HepG2 (cell line): ENCODE measurements around the gene MRPS11. TPM values are rescaled to one million over a fixed set of nuclear protein-coding genes. Genes with fewer than 3 reads are reported as not detected.

Source experiments
- AGO2 ChIP-seq: fragments of 200-400 bp; formaldehyde crosslinking; optimal IDR thresholded peaks from 2 replicates; pipeline ENCODE3; 2017; ENCODE audit warnings: mild to moderate bottlenecking, low read depth, low read length, moderate library complexity
- ATRX ChIP-seq: sonication (generic); formaldehyde crosslinking; IDR thresholded peaks from 2 replicates; pipeline ENCODE4 v1.4.0; 2020; ENCODE audit warnings: missing genetic modification reagents, borderline replicate concordance
- CHCHD3 ChIP-seq: sonication (generic); formaldehyde crosslinking; IDR thresholded peaks from 2 replicates; pipeline ENCODE4 v1.8.0; 2022; ENCODE audit warnings: mild to moderate bottlenecking, missing genetic modification reagents, moderate library complexity
- CHD4 ChIP-seq: fragments of 200-600 bp; sonication (generic); IDR thresholded peaks from 2 replicates; pipeline ENCODE4 v1.7.0; 2017; ENCODE audit warnings: mild to moderate bottlenecking, low read length, borderline replicate concordance
- FOXO1 ChIP-seq: sonication (generic); formaldehyde crosslinking; IDR thresholded peaks from 2 replicates; pipeline ENCODE4 v1.4.0; 2020; ENCODE audit warnings: missing genetic modification reagents
- GATAD2A ChIP-seq: IDR thresholded peaks from 2 replicates; pipeline ENCODE4 v1.6.1; 2016
- GFI1 ChIP-seq: sonication (generic); formaldehyde crosslinking; IDR thresholded peaks from 2 replicates; pipeline ENCODE4 v1.5.0; 2020; ENCODE audit warnings: missing genetic modification reagents, mild to moderate bottlenecking, borderline replicate concordance
- HOXD1 ChIP-seq: sonication (generic); formaldehyde crosslinking; IDR thresholded peaks from 2 replicates; pipeline ENCODE4 v1.5.0; 2020; ENCODE audit warnings: missing genetic modification reagents
- MAFF ChIP-seq: IDR thresholded peaks from 2 replicates; pipeline ENCODE4 v1.6.1; 2011; ENCODE audit warnings: low read depth, low read length, improper control_type of control experiment
- MBNL3 ChIP-seq: fragments of 250-450 bp; sonication (Bioruptor Pico); conservative IDR thresholded peaks from 2 replicates; pipeline ENCODE4 v1.8.0; 2022; ENCODE audit warnings: mild to moderate bottlenecking, inconsistent platforms
- NFRKB ChIP-seq: fragments of 450-650 bp; IDR thresholded peaks from 2 replicates; pipeline ENCODE4 v1.6.1; 2017
- PHF20 ChIP-seq: sonication (generic); formaldehyde crosslinking; IDR thresholded peaks from 2 replicates; pipeline ENCODE4 v1.5.0; 2020; ENCODE audit warnings: mild to moderate bottlenecking, missing genetic modification reagents
- SMYD3 ChIP-seq: sonication (generic); formaldehyde crosslinking; IDR thresholded peaks from 2 replicates; pipeline ENCODE4 v1.8.1; 2023; ENCODE audit warnings: mild to moderate bottlenecking, missing genetic modification reagents
- ZBTB7B ChIP-seq: sonication (generic); formaldehyde crosslinking; IDR thresholded peaks from 2 replicates; pipeline ENCODE4 v1.4.0; 2020; ENCODE audit warnings: missing genetic modification reagents
- ZFP1 ChIP-seq: IDR thresholded peaks from 2 replicates; pipeline ENCODE4 v1.6.1; 2016
- ZFYVE20 ChIP-seq: sonication (generic); formaldehyde crosslinking; IDR thresholded peaks from 2 replicates; pipeline ENCODE4 v1.8.0; 2023; ENCODE audit warnings: low read depth, mild to moderate bottlenecking, moderate library complexity, missing genetic modification reagents, borderline replicate concordance
- ZNF180 ChIP-seq: sonication (generic); formaldehyde crosslinking; IDR thresholded peaks from 2 replicates; pipeline ENCODE4 v1.4.0; 2020; ENCODE audit warnings: low read depth, missing genetic modification reagents, borderline replicate concordance
- ZNF253 ChIP-seq: sonication (generic); formaldehyde crosslinking; IDR thresholded peaks from 2 replicates; pipeline ENCODE4 v1.8.0; 2022; ENCODE audit warnings: mild to moderate bottlenecking, missing genetic modification reagents, borderline replicate concordance
- ZNF33B ChIP-seq: sonication (generic); formaldehyde crosslinking; IDR thresholded peaks from 2 replicates; pipeline ENCODE4 v1.5.1; 2020; ENCODE audit warnings: mild to moderate bottlenecking, missing genetic modification reagents
- ZNF383 ChIP-seq: sonication (generic); formaldehyde crosslinking; IDR thresholded peaks from 2 replicates; pipeline ENCODE4 v1.4.0; 2020; ENCODE audit warnings: missing genetic modification reagents, mild to moderate bottlenecking, borderline replicate concordance
- ZNF550 ChIP-seq: sonication (generic); formaldehyde crosslinking; IDR thresholded peaks from 2 replicates; pipeline ENCODE4 v1.4.0; 2020; ENCODE audit warnings: mild to moderate bottlenecking, missing genetic modification reagents, borderline replicate concordance
- ZNF562 ChIP-seq: sonication (generic); formaldehyde crosslinking; IDR thresholded peaks from 2 replicates; pipeline ENCODE4 v1.8.0; 2022; ENCODE audit warnings: missing genetic modification reagents, borderline replicate concordance
- ZNF737 ChIP-seq: sonication (generic); formaldehyde crosslinking; IDR thresholded peaks from 2 replicates; pipeline ENCODE4 v1.5.0; 2020; ENCODE audit warnings: missing genetic modification reagents, mild to moderate bottlenecking, borderline replicate concordance
- ZNF772 ChIP-seq: sonication (generic); formaldehyde crosslinking; IDR thresholded peaks from 2 replicates; pipeline ENCODE4 v1.5.0; 2020; ENCODE audit warnings: mild to moderate bottlenecking, missing genetic modification reagents
- ZNF850 ChIP-seq: sonication (generic); formaldehyde crosslinking; conservative IDR thresholded peaks from 2 replicates; pipeline ENCODE4 v1.9.0; 2021; ENCODE audit warnings: mild to moderate bottlenecking, missing genetic modification reagents
- ZNF891 ChIP-seq: sonication (generic); formaldehyde crosslinking; IDR thresholded peaks from 2 replicates; pipeline ENCODE4 v1.5.0; 2020; ENCODE audit warnings: mild to moderate bottlenecking, missing genetic modification reagents
- ZSCAN21 ChIP-seq: sonication (generic); formaldehyde crosslinking; IDR thresholded peaks from 2 replicates; pipeline ENCODE4 v1.8.0; 2022; ENCODE audit warnings: mild to moderate bottlenecking, missing genetic modification reagents, moderate library complexity, borderline replicate concordance
- ZSCAN9 ChIP-seq: IDR thresholded peaks from 2 replicates; pipeline ENCODE4 v1.6.1; 2016; ENCODE audit warnings: borderline replicate concordance
- polyA plus RNA-seq, 8 experiments: library from polyadenylated mRNA; depleted of rRNA in 3 of 8; stranded (reverse) in 7 of 8; unstranded in 1 of 8; fragments of >200 nt; fragmentation: Illumina TruSeq in 4 of 8; extraction: Trizol in 4 of 8; gene quantifications; 2 replicates each; pipeline versions ENCODE4 v1.2.1 to v1.2.3, GENCODE V29; 2011 to 2016; ENCODE audit warnings: low read depth in 4 of 8, missing spikeins in 1 of 8, mixed read lengths in 1 of 8; ENCODE audit not compliant: insufficient read depth in 1 of 8
- total RNA-seq, 5 experiments: library from RNA; depleted of rRNA; stranded (reverse); fragments of >200 nt; fragmentation: Illumina TruSeq; extraction: Trizol; gene quantifications; 2 replicates each; pipeline ENCODE4 v1.2.3, GENCODE V29; 2016; ENCODE audit warnings: low read depth in 1 of 5
- TF ChIP-seq, protein P1 (sequence below): sonication (generic); formaldehyde crosslinking; IDR thresholded peaks from 2 replicates; pipeline ENCODE4 v1.4.0; 2020; ENCODE audit warnings: missing genetic modification reagents
- TF ChIP-seq, protein P2 (sequence below): sonication (generic); formaldehyde crosslinking; IDR thresholded peaks from 2 replicates; pipeline ENCODE4 v1.4.0; 2020; ENCODE audit warnings: mild to moderate bottlenecking, missing genetic modification reagents
- TF ChIP-seq, protein P3 (sequence below): sonication (generic); formaldehyde crosslinking; IDR thresholded peaks from 2 replicates; pipeline ENCODE4 v1.8.1; 2022; ENCODE audit warnings: mild to moderate bottlenecking, missing genetic modification reagents

Gene MRPS11
- total and polyA plus RNA-seq, 2 of the 13 experiments (the other 11 are each of a cell fraction or from before 2014, with no cell fraction given), result 50.1 to 72.7 TPM

DNA sequence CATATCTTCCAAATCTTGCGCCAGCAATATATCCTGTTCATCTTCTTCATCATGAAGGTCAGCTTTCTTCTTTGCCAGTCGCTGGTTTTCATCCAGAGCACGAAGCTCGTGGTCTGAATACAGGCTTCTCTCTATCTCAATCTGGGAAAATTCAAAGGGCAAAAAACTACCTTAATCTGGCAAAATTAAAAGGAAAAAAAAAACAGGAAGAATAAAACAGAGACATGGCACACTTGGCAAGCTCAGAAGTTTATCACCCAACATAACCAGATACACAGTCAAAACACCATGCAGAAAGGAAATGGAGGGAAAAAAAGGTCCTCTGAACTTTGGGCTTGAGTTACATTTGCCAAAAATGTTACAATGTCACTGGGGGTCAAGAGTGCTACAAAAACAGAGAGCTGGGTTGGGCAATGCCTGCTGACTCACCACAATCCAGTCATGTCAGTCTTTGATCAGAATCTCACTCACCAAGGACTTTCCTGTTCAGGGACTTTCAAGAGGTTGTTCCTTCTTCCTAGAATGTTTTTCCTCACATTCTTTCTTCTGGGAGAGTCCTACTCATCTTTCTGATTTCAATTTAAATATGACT, 1.8 kb upstream of the MRPS11 start (continued):
- TF ChIP-seq ZNF180 (CRISPR knock-in tag), result no peak
- no peak for TF ChIP-seq ZNF891 (CRISPR knock-in tag)
- TF ChIP-seq AGO2, result no peak
- TF ChIP-seq ATRX (CRISPR knock-in tag), result no peak
- no peak for TF ChIP-seq HOXD1 (CRISPR knock-in tag)
- peak; percentile 83 for TF ChIP-seq MAFF
- TF ChIP-seq, protein P1, sequence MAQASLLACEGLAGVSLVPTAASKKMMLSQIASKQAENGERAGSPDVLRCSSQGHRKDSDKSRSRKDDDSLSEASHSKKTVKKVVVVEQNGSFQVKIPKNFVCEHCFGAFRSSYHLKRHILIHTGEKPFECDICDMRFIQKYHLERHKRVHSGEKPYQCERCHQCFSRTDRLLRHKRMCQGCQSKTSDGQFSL, result no peak
- no peak for TF ChIP-seq NFRKB
- no peak for TF ChIP-seq ZNF550
- no peak for TF ChIP-seq ZNF33B
- TF ChIP-seq ZSCAN9 (CRISPR knock-in tag), result peak; percentile 93
- no peak for TF ChIP-seq ZBTB7B (CRISPR knock-in tag)
- no peak for TF ChIP-seq ZNF383 (CRISPR knock-in tag)
- TF ChIP-seq PHF20 (CRISPR knock-in tag), result no peak
- no peak for TF ChIP-seq MBNL3
- TF ChIP-seq SMYD3 (CRISPR knock-in tag), result no peak
- TF ChIP-seq, protein P2, sequence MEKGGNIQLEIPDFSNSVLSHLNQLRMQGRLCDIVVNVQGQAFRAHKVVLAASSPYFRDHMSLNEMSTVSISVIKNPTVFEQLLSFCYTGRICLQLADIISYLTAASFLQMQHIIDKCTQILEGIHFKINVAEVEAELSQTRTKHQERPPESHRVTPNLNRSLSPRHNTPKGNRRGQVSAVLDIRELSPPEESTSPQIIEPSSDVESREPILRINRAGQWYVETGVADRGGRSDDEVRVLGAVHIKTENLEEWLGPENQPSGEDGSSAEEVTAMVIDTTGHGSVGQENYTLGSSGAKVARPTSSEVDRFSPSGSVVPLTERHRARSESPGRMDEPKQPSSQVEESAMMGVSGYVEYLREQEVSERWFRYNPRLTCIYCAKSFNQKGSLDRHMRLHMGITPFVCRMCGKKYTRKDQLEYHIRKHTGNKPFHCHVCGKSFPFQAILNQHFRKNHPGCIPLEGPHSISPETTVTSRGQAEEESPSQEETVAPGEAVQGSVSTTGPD (CRISPR knock-in tag), result peak; percentile 79; the same call in 1 of the 2 replicates
- TF ChIP-seq FOXO1 (CRISPR knock-in tag), result peak; percentile 93
- TF ChIP-seq GFI1 (CRISPR knock-in tag), result no peak; the same call in 1 of the 2 replicates
- TF ChIP-seq, protein P3, sequence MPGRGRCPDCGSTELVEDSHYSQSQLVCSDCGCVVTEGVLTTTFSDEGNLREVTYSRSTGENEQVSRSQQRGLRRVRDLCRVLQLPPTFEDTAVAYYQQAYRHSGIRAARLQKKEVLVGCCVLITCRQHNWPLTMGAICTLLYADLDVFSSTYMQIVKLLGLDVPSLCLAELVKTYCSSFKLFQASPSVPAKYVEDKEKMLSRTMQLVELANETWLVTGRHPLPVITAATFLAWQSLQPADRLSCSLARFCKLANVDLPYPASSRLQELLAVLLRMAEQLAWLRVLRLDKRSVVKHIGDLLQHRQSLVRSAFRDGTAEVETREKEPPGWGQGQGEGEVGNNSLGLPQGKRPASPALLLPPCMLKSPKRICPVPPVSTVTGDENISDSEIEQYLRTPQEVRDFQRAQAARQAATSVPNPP (CRISPR knock-in tag), result no peak
- no peak; the same call in 1 of the 2 replicates for TF ChIP-seq ZFP1
- no peak for TF ChIP-seq ZNF253
- TF ChIP-seq ZNF562 (CRISPR knock-in tag), result no peak
- no peak for TF ChIP-seq ZFYVE20 (CRISPR knock-in tag)
- TF ChIP-seq ZSCAN21 (CRISPR knock-in tag), result no peak
- no peak for TF ChIP-seq CHCHD3 (CRISPR knock-in tag)
- TF ChIP-seq ZNF737 (CRISPR knock-in tag), result no peak
- peak; percentile 88 for TF ChIP-seq GATAD2A (CRISPR knock-in tag)
- TF ChIP-seq ZNF850 (CRISPR knock-in tag), result no peak
- TF ChIP-seq CHD4, result no peak
- no peak for TF ChIP-seq ZNF772
